Measurements from ENCODE around the gene FOXD4L5. TPM values are rescaled to one million over a fixed set of nuclear protein-coding genes. Genes with fewer than 3 reads are reported as not detected.

The FOXD4L5 gene
- total RNA-seq = 0.06 TPM

GRCh38 chr9:65285109-65285508, at the start of gene FOXD4L5:
Gene FOXD4L5 (minus strand): TSS chr9:65285209. CDS start chr9:65284377, 832 bp downstream.

Small RNAs within 50 kb of the gene (small RNA-seq; reads per million reads assigned to genes)
- not detected for gene IGKV1OR9-1 (ENCODE audit: low replicate concordance)
